Measurements from ENCODE around the gene GIN1. TPM values are rescaled to one million over a fixed set of nuclear protein-coding genes. Genes with fewer than 3 reads are reported as not detected.
"Not testable (repeated sequence)": the region's sequence is repeated elsewhere in the genome, so short reads cannot be mapped to it uniquely, and the experiment has no call there.

GIN1 gene
- total and polyA plus RNA-seq, 9 of the 15 experiments (the other 6 are each of a cell fraction or from before 2014, with no cell fraction given) = 2.4 to 9.8 (median 7.8) TPM

GRCh38 chr5:103075442-103075841 lies 44.5 kb downstream of the GIN1 start:
- no peak overlapping the region for H3K27ac ChIP-seq (ENCODE audit: extremely low read depth, low read depth, low read length)
- no peaks in the 10 kb centered on the region for H3K27me3 ChIP-seq (ENCODE audit: control insufficient read depth in 2 of 2, insufficient read depth in 2 of 2, low read length in 2 of 2)
- no peaks in the 10 kb centered on the region for H3K79me2 ChIP-seq (ENCODE audit: control insufficient read depth, insufficient read depth, low read length)
- H3K9me3 ChIP-seq (replicated peaks; ENCODE audit: control insufficient read depth, insufficient read depth, low read depth, low read length) = no peaks in the 10 kb centered on the region; the same call in 1 of the 2 replicates
- intact Hi-C loops (cut with micrococcal nuclease) (no loop called here), in situ Hi-C loops (cut with MboI) (no loop called here)
- no peaks in the 10 kb centered on the region for H3K4me1 ChIP-seq (replicated peaks in 1 of 2; ENCODE audit: control insufficient read depth in 2 of 2, insufficient read depth in 2 of 2, low read length in 2 of 2)
- H3K9ac ChIP-seq (ENCODE audit: insufficient read depth in 1 of 2, low read depth in 2 of 2, low read length in 2 of 2) = no peak overlapping the region
- H3K9me1 ChIP-seq (ENCODE audit: control insufficient read depth, insufficient read depth, low read length) = no peaks in the 10 kb centered on the region
- BruUV-seq (replicated peaks) = no TSS peak
- ChIA-PET POLR2A (interaction anchor here (0.6 kb wide), 1 partner anchor 10 kb away, joined by 3 read pairs; no protein-coding TSS in a partner anchor), CTCF (ENCODE audit: low intra/inter-chr PET ratio) (no interaction called here)
- H2AFZ ChIP-seq (ENCODE audit: low read depth, low read length) = no peak overlapping the region
- H3K4me3 ChIP-seq = no peak overlapping the region
- peak; percentile 98 for TF ChIP-seq ZNF431 (CRISPR knock-in tag; IDR thresholded peaks at IDR 0.05)
- TF ChIP-seq, protein P1, sequence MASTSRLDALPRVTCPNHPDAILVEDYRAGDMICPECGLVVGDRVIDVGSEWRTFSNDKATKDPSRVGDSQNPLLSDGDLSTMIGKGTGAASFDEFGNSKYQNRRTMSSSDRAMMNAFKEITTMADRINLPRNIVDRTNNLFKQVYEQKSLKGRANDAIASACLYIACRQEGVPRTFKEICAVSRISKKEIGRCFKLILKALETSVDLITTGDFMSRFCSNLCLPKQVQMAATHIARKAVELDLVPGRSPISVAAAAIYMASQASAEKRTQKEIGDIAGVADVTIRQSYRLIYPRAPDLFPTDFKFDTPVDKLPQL (IDR thresholded peaks at IDR 0.05; ENCODE audit: extremely low read depth, insufficient read length) = no peak
- no peak for ATAC-seq
- FAIRE-seq = no peak
- DNase-seq (ENCODE audit: extremely low read depth in 1 of 4, low spot score in 3 of 4) = no peak
- H3K36me3 ChIP-seq (ENCODE audit: control insufficient read depth, insufficient read depth, low read length) = no peaks in the 10 kb centered on the region
- H3K4me2 ChIP-seq (ENCODE audit: insufficient read depth, low read length) = no peak overlapping the region
- WGBS (ENCODE audit: insufficient coverage, low coverage, missing lambda C conversion rate) = 5% methylated on average over 4 of the region's 4 CpGs
- no peaks in the 10 kb centered on the region for H4K20me1 ChIP-seq (replicated peaks; ENCODE audit: control insufficient read depth, insufficient read depth, low read length)

- intact Hi-C loops (cut with micrococcal nuclease); H3K4me1 ChIP-seq (replicated peaks in 1 of 2; ENCODE audit: control insufficient read depth in 2 of 2, insufficient read depth in 2 of 2, low read length in 2 of 2); DNase-seq (ENCODE audit: extremely low read depth in 1 of 4, low spot score in 3 of 4); H3K36me3 ChIP-seq (ENCODE audit: control insufficient read depth, insufficient read depth, low read length); H3K27me3 ChIP-seq (ENCODE audit: control insufficient read depth in 2 of 2, insufficient read depth in 2 of 2, low read length in 2 of 2); H2AFZ ChIP-seq (ENCODE audit: low read depth, low read length); CTCF ChIA-PET (ENCODE audit: low intra/inter-chr PET ratio); H3K79me2 ChIP-seq (ENCODE audit: control insufficient read depth, insufficient read depth, low read length); ATAC-seq; H3K9me1 ChIP-seq (ENCODE audit: control insufficient read depth, insufficient read depth, low read length); POLR2A ChIA-PET; H3K4me3 ChIP-seq; H4K20me1 ChIP-seq (replicated peaks; ENCODE audit: control insufficient read depth, insufficient read depth, low read length); H3K4me2 ChIP-seq (ENCODE audit: insufficient read depth, low read length); in situ Hi-C loops (cut with MboI); H3K9me3 ChIP-seq (replicated peaks; ENCODE audit: control insufficient read depth, insufficient read depth, low read depth, low read length); H3K9ac ChIP-seq (ENCODE audit: insufficient read depth in 1 of 2, low read depth in 2 of 2, low read length in 2 of 2); BruUV-seq (replicated peaks); H3K27ac ChIP-seq (ENCODE audit: extremely low read depth, low read depth, low read length); FAIRE-seq: not testable (repeated sequence)
- TF ChIP-seq ZNF431 (CRISPR knock-in tag; IDR thresholded peaks at IDR 0.05) = peak; percentile 94
- 0% methylated on average over 4 of the region's 4 CpGs for WGBS (ENCODE audit: insufficient coverage, low coverage, missing lambda C conversion rate)
Measured at GRCh38 chr5:103073500-103073899, 46.4 kb downstream of the GIN1 start.
